ENCODE measurements around the gene DCLRE1C.

Gene DCLRE1C

GRCh38 chr10:14926061-14926470 is 27.8 kb downstream of the DCLRE1C start:
- no peak for TF ChIP-seq SIN3A (IDR thresholded peaks at IDR 0.05; ENCODE audit: borderline replicate concordance, insufficient read depth, low read length)
- TF ChIP-seq REST (IDR thresholded peaks at IDR 0.05; ENCODE audit: insufficient read depth in 1 of 2, low read depth in 2 of 2, low read length in 2 of 2), result no peak
- no peak for TF ChIP-seq POLR2AphosphoS5 (IDR thresholded peaks at IDR 0.05; ENCODE audit: low read depth, low read length)
- TF ChIP-seq FOXP2 (optimal IDR thresholded peaks at IDR 0.05; ENCODE audit: borderline replicate concordance, extremely low read depth, extremely low read length, insufficient read depth), result no peak
- no peak for TF ChIP-seq TAF1 (IDR thresholded peaks at IDR 0.05; ENCODE audit: borderline replicate concordance, insufficient read depth, low read length)

- TF ChIP-seq POLR2AphosphoS5 (IDR thresholded peaks at IDR 0.05; ENCODE audit: low read depth, low read length), result no peak
- TF ChIP-seq TAF1 (IDR thresholded peaks at IDR 0.05; ENCODE audit: borderline replicate concordance, insufficient read depth, low read length), result no peak
- TF ChIP-seq SIN3A (IDR thresholded peaks at IDR 0.05; ENCODE audit: borderline replicate concordance, insufficient read depth, low read length), result no peak
- TF ChIP-seq FOXP2 (optimal IDR thresholded peaks at IDR 0.05; ENCODE audit: borderline replicate concordance, extremely low read depth, extremely low read length, insufficient read depth), result no peak
- TF ChIP-seq REST (IDR thresholded peaks at IDR 0.05; ENCODE audit: insufficient read depth in 1 of 2, low read depth in 2 of 2, low read length in 2 of 2), result no peak
Measured at GRCh38 chr10:14925268-14925667, 28.6 kb downstream of the DCLRE1C start.

GRCh38 chr10:14924013-14924412 is 29.9 kb downstream of the DCLRE1C start:
- TF ChIP-seq SIN3A (IDR thresholded peaks at IDR 0.05; ENCODE audit: borderline replicate concordance, insufficient read depth, low read length) (no peak), FOXP2 (optimal IDR thresholded peaks at IDR 0.05; ENCODE audit: borderline replicate concordance, extremely low read depth, extremely low read length, insufficient read depth) (no peak), REST (IDR thresholded peaks at IDR 0.05; ENCODE audit: insufficient read depth in 1 of 2, low read depth in 2 of 2, low read length in 2 of 2) (no peak), TAF1 (IDR thresholded peaks at IDR 0.05; ENCODE audit: borderline replicate concordance, insufficient read depth, low read length) (no peak), POLR2AphosphoS5 (IDR thresholded peaks at IDR 0.05; ENCODE audit: low read depth, low read length) (no peak)

GRCh38 chr10:14918964-14919363 is 34.9 kb downstream of the DCLRE1C start:
- TF ChIP-seq SIN3A (IDR thresholded peaks at IDR 0.05; ENCODE audit: borderline replicate concordance, insufficient read depth, low read length) (no peak), REST (IDR thresholded peaks at IDR 0.05; ENCODE audit: insufficient read depth in 1 of 2, low read depth in 2 of 2, low read length in 2 of 2) (no peak), TAF1 (IDR thresholded peaks at IDR 0.05; ENCODE audit: borderline replicate concordance, insufficient read depth, low read length) (no peak), FOXP2 (optimal IDR thresholded peaks at IDR 0.05; ENCODE audit: borderline replicate concordance, extremely low read depth, extremely low read length, insufficient read depth) (no peak), POLR2AphosphoS5 (IDR thresholded peaks at IDR 0.05; ENCODE audit: low read depth, low read length) (no peak)

- no peak for TF ChIP-seq SIN3A (IDR thresholded peaks at IDR 0.05; ENCODE audit: borderline replicate concordance, insufficient read depth, low read length)
- no peak for TF ChIP-seq FOXP2 (optimal IDR thresholded peaks at IDR 0.05; ENCODE audit: borderline replicate concordance, extremely low read depth, extremely low read length, insufficient read depth)
- TF ChIP-seq POLR2AphosphoS5 (IDR thresholded peaks at IDR 0.05; ENCODE audit: low read depth, low read length), result no peak
- TF ChIP-seq TAF1 (IDR thresholded peaks at IDR 0.05; ENCODE audit: borderline replicate concordance, insufficient read depth, low read length), result no peak
- TF ChIP-seq REST (IDR thresholded peaks at IDR 0.05; ENCODE audit: insufficient read depth in 1 of 2, low read depth in 2 of 2, low read length in 2 of 2), result no peak
Measured at GRCh38 chr10:14917827-14918226, 36.1 kb downstream of the DCLRE1C start.
